Measurements from ENCODE around the gene KCNK16. TPM values are rescaled to one million over a fixed set of nuclear protein-coding genes. Genes with fewer than 3 reads are reported as not detected.

KCNK16 gene
- total and polyA plus RNA-seq, 2 donors from 2014 or later, result not detected

GRCh38 chr6:39282774-39283173 is 39.7 kb downstream of the KCNK16 start:
- no peak for TF ChIP-seq CTCF (IDR thresholded peaks at IDR 0.05; ENCODE audit: borderline replicate concordance, extremely low read depth, insufficient read depth)
- peaks cover 0 to 36% (median 12%) of the 10 kb centered on the region in 3 donors for H3K4me1 ChIP-seq (ENCODE audit: control insufficient read depth in 2 of 3, insufficient read depth in 2 of 3, low read depth in 1 of 3, low read length in 3 of 3)
- H3K4me3 ChIP-seq (ENCODE audit: low read length in 3 of 3), result no peak overlapping the region
- FAIRE-seq (no peak), DNase-seq (no peak)
- no peaks in the 10 kb centered on the region for H3K9me3 ChIP-seq (ENCODE audit: control insufficient read depth in 2 of 3, insufficient read depth in 1 of 3, low read length in 3 of 3)
- H3K27me3 ChIP-seq (ENCODE audit: control insufficient read depth, insufficient read depth, low read length), result no peaks in the 10 kb centered on the region
- intact Hi-C loops (cut with DNase I), result no loop called here
- no peaks in the 10 kb centered on the region for H3K36me3 ChIP-seq (ENCODE audit: control insufficient read depth in 2 of 3, insufficient read depth in 3 of 3, low read length in 3 of 3)
- H3K9ac ChIP-seq (ENCODE audit: low read length in 3 of 3), result no peak overlapping the region
- H3K27ac ChIP-seq (ENCODE audit: low read depth in 2 of 2, low read length in 2 of 2), result no peak overlapping the region

GRCh38 chr6:39281312-39281980 is 41.1 kb downstream of the KCNK16 start:
- no peak for TF ChIP-seq CTCF (IDR thresholded peaks at IDR 0.05; ENCODE audit: borderline replicate concordance, extremely low read depth, insufficient read depth)
- DNase-seq (peak in 2 of 5 donors; percentile 44 to 78), FAIRE-seq (no peak)
- H3K4me3 ChIP-seq (ENCODE audit: low read length in 3 of 3), result peak overlapping the region in 2 of 3 donors; percentile 15 to 40
- no peaks in the 10 kb centered on the region for H3K36me3 ChIP-seq (ENCODE audit: control insufficient read depth in 2 of 3, insufficient read depth in 3 of 3, low read length in 3 of 3)
- peak overlapping the region in 1 of 3 donors; percentile 49 for H3K9ac ChIP-seq (ENCODE audit: low read length in 3 of 3)
- peak overlapping the region; percentile 81 to 87 for H3K27ac ChIP-seq (ENCODE audit: low read depth in 2 of 2, low read length in 2 of 2)
- no peaks in the 10 kb centered on the region for H3K27me3 ChIP-seq (ENCODE audit: control insufficient read depth, insufficient read depth, low read length)
- peaks cover 0 to 36% (median 12%) of the 10 kb centered on the region in 3 donors for H3K4me1 ChIP-seq (ENCODE audit: control insufficient read depth in 2 of 3, insufficient read depth in 2 of 3, low read depth in 1 of 3, low read length in 3 of 3)
- intact Hi-C loops (cut with DNase I), result no loop called here
- no peaks in the 10 kb centered on the region for H3K9me3 ChIP-seq (ENCODE audit: control insufficient read depth in 2 of 3, insufficient read depth in 1 of 3, low read length in 3 of 3)

GRCh38 chr6:39280247-39280731 is 42.2 kb downstream of the KCNK16 start:
- H3K27ac ChIP-seq (ENCODE audit: low read depth in 2 of 2, low read length in 2 of 2), result peak overlapping the region; percentile 81 to 87
- peak overlapping the region in 1 of 3 donors; percentile 49 for H3K9ac ChIP-seq (ENCODE audit: low read length in 3 of 3)

More at GRCh38 chr6:39280247-39280731, 42.2 kb downstream of the KCNK16 start:
- FAIRE-seq, result no peak
- Histone ChIP-seq H3K9me3 (ENCODE audit: control insufficient read depth in 2 of 3, insufficient read depth in 1 of 3, low read length in 3 of 3) (no peaks in the 10 kb centered on the region), H3K36me3 (ENCODE audit: control insufficient read depth in 2 of 3, insufficient read depth in 3 of 3, low read length in 3 of 3) (no peaks in the 10 kb centered on the region), H3K4me1 (ENCODE audit: control insufficient read depth in 2 of 3, insufficient read depth in 2 of 3, low read depth in 1 of 3, low read length in 3 of 3) (peaks cover 0 to 36% (median 12%) of the 10 kb centered on the region in 3 donors), H3K4me3 (ENCODE audit: low read length in 3 of 3) (no peak overlapping the region), H3K27me3 (ENCODE audit: control insufficient read depth, insufficient read depth, low read length) (no peaks in the 10 kb centered on the region)
- intact Hi-C loops (cut with DNase I), result no loop called here
- no peak for TF ChIP-seq CTCF (IDR thresholded peaks at IDR 0.05; ENCODE audit: borderline replicate concordance, extremely low read depth, insufficient read depth)
- DNase-seq, result peak in 2 of 5 donors; percentile 16 to 90

Measured in kidney (tissue), 14 donors.